Heart left ventricle (tissue), 13 donors: ENCODE measurements around the gene DOCK2.

Source experiments
- POLR2A ChIP-seq, 2 donors: fragments of 450-650 bp; IDR thresholded peaks; one replicate each; pipeline ENCODE4 v1.6.1; 2017; ENCODE audit warnings: antibody characterized with exemption in 2 of 2, mild to moderate bottlenecking in 2 of 2, moderate library complexity in 2 of 2
- TF ChIP-seq, protein P1 (sequence below), 12 donors: fragments of 200-600 bp; sonication (generic) in 4 of 12; IDR thresholded peaks; one replicate each; pipeline versions ENCODE4 v1.5.0 to v1.8.0; 2018 to 2022; ENCODE audit warnings: antibody characterized with exemption in 12 of 12, mild to moderate bottlenecking in 5 of 12
- donor health status: ischemic (EF 13 %, LVEDD 7.1; RV severe dilation, severe dysfunction).
- donor health status: DM: no; HTN: yes; CAD: no.
- donor health status: DM: no; HTN: no; CAD: no.
- donor health status: ischemic (EF 25% LVEDD 6.9; RV normal size, moderate dysfunction).
- donor health status: ischemic (EF 25% LVEDD 5.7; RV mildly dilated, moderate dysfunction).
- donor health status: ischemic (EF 35%, LVEDD 5.7; RV mildly dilated, moderate dysfunction).
- donor health status: nonischemic (EF 11% LVEDD 7.7; RV severe dilation, severe dysfunction).
- donor health status: DM: yes; HTN: yes; CAD: no.
- donor health status: PGD.
- donor health status: ischemic (EF 29% LVEDD 5.4; RV normal size, mild dysfunction).
- donor health status: nonischemic (EF 23%, LVEDD 6.1; RV moderate dilation, normal function).

DNA sequence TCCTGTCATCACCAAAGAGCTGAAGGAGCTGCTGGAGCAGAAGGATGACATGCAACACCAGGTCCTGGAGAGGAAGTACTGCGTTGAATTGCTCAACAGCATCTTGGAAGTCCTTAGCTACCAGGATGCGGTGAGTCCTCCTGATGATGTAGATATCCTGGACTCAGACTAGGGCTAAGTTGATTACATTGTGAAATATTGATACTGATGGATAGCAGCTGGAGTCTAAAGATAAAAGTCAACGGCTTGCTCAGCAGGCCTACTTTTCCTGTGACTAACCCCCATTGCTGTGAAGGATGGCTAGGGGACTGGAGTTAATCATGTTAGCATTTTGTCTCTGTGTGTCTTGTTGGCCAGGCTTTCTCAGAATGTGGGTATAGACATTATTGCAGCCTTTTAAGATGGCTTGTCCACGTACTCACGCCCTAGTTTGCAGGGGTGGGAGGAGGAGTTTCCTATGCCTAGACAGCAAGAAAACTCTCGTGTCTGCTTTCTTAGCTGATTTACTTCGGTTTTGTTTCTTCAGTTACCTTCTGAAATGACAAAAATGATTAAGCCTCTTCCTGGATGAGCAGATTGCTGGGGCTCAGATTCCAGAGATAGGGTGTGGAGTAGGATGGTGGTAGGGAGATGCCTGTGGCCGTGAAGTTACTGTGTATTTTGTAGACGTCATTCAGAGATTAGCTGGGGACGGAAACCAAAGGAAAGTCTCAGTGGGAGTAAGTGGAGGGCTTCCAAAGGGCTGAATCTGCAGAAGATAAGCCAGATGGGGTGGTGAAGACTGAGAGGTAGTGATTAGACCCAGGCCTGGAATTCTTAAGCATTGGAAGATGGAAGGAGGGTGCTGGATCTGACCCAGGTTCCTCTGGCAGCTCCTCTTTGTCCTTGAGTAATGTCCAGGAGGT lies 166.3 kb downstream of the DOCK2 start:
- TF ChIP-seq, protein P1, sequence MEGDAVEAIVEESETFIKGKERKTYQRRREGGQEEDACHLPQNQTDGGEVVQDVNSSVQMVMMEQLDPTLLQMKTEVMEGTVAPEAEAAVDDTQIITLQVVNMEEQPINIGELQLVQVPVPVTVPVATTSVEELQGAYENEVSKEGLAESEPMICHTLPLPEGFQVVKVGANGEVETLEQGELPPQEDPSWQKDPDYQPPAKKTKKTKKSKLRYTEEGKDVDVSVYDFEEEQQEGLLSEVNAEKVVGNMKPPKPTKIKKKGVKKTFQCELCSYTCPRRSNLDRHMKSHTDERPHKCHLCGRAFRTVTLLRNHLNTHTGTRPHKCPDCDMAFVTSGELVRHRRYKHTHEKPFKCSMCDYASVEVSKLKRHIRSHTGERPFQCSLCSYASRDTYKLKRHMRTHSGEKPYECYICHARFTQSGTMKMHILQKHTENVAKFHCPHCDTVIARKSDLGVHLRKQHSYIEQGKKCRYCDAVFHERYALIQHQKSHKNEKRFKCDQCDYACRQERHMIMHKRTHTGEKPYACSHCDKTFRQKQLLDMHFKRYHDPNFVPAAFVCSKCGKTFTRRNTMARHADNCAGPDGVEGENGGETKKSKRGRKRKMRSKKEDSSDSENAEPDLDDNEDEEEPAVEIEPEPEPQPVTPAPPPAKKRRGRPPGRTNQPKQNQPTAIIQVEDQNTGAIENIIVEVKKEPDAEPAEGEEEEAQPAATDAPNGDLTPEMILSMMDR (IDR thresholded peaks at IDR 0.05) = no peak
- TF ChIP-seq POLR2A (IDR thresholded peaks at IDR 0.05) = no peak
